Testis (tissue), 3 donors: ENCODE results near the gene RBBP6. TPM values are rescaled to one million over a fixed set of nuclear protein-coding genes. Genes with fewer than 3 reads are reported as not detected.

ENCODE experiments used
- DNase-seq: peaks from one replicate; pipeline ENCODE4 v3.0.0-alpha.2; 2019
- H3K27ac ChIP-seq, 2 donors: fragments of 200-600 bp; sonication (generic); one replicate each; pipeline ENCODE4 v1.5.1; 2019
- H3K27me3 ChIP-seq: fragments of 200-600 bp; sonication (generic); one replicate; pipeline ENCODE4 v1.5.1; 2019
- H3K36me3 ChIP-seq: fragments of 200-600 bp; sonication (generic); one replicate; pipeline ENCODE4 v1.5.1; 2017; ENCODE audit warnings: low read depth; ENCODE audit errors: missing control alignments
- H3K4me1 ChIP-seq: fragments of 200-600 bp; sonication (generic); one replicate; pipeline ENCODE4 v1.5.1; 2019
- H3K4me3 ChIP-seq, 2 donors: fragments of 200-600 bp; sonication (generic); one replicate each; pipeline ENCODE4 v1.5.1; 2017 to 2019
- H3K9me3 ChIP-seq: fragments of 200-600 bp; sonication (generic); one replicate; pipeline ENCODE4 v1.5.1; 2017
- CTCF ChIP-seq, 3 experiments: fragments of 450-650 bp in 2 of 3; fragments of 200-600 bp in 1 of 3; sonication (generic) in 1 of 3; IDR thresholded peaks; one replicate each; pipeline ENCODE4 v1.5.1; 2016 to 2019; ENCODE audit warnings: antibody characterized with exemption in 3 of 3, mild to moderate bottlenecking in 2 of 3, moderate library complexity in 1 of 3
- POLR2A ChIP-seq: fragments of 450-650 bp; IDR thresholded peaks from one replicate; pipeline ENCODE4 v1.6.1; 2017; ENCODE audit warnings: antibody characterized with exemption, mild to moderate bottlenecking, moderate library complexity
- WGBS, 2 donors: methylation state at CpG; one replicate each; pipeline ENCODE4 v1.1.5; 2018; 5-methylcytosine and 5-hydroxymethylcytosine counted together
- intact Hi-C: fragments of 100-400 bp; cut with DNase I; formaldehyde crosslinking; loops from one replicate; pipeline ENCODE4 v1.15.1; 2023; ENCODE audit warnings: low total_unique reads
- polyA plus RNA-seq: library from polyadenylated mRNA; stranded (reverse); fragments of 350-450 nt; fragmentation: Illumina TruSeq; extraction: RNeasy Lipid Tissue Mini Kit (QIAGEN cat#74804); gene quantifications from one replicate; pipeline ENCODE4 v1.2.3, GENCODE V29; 2014; ENCODE audit warnings: low read depth, low replicate concordance; ENCODE audit not compliant: insufficient read depth
- total RNA-seq, 2 donors: library from RNA; depleted of rRNA; stranded (reverse); fragments of >200 nt; gene quantifications; one replicate each; pipeline ENCODE4 v1.2.3, GENCODE V29; 2016

RBBP6 gene
- total and polyA plus RNA-seq, 3 donors from 2014 or later = 43.3 to 126 (median 112) TPM

- DNase-seq = no peak
- TF ChIP-seq POLR2A = no peak
- no peak for TF ChIP-seq CTCF (IDR thresholded peaks at IDR 0.05)
Observed at GRCh38 chr16:24553983-24554382, 14.6 kb downstream of the RBBP6 start.

GRCh38 chr16:24555346-24555872, 16.0 kb downstream of the RBBP6 start:
- H3K36me3 ChIP-seq = no peaks in the 10 kb centered on the region
- no peak overlapping the region for H3K27ac ChIP-seq
- H3K27me3 ChIP-seq = no peaks in the 10 kb centered on the region
- DNase-seq = no peak
- H3K4me3 ChIP-seq = no peak overlapping the region
- intact Hi-C loops = no loop called here
- TF ChIP-seq CTCF (IDR thresholded peaks at IDR 0.05) (no peak), POLR2A (no peak)
- H3K4me1 ChIP-seq = no peaks in the 10 kb centered on the region
- no peaks in the 10 kb centered on the region for H3K9me3 ChIP-seq
- WGBS, 2 donors = 92 to 94% methylated on average over 6 of the region's 6 CpGs

More at GRCh38 chr16:24553983-24554382, 14.6 kb downstream of the RBBP6 start:
- Histone ChIP-seq H3K4me3 (no peak overlapping the region), H3K9me3 (no peaks in the 10 kb centered on the region), H3K27ac (no peak overlapping the region), H3K36me3 (no peaks in the 10 kb centered on the region), H3K4me1 (no peaks in the 10 kb centered on the region), H3K27me3 (no peaks in the 10 kb centered on the region)
- intact Hi-C loops = no loop called here
- 62 to 84% methylated on average over 1 of the region's 1 CpG for WGBS, 2 donors

GRCh38 chr16:24562811-24563210, 23.4 kb downstream of the RBBP6 start:
- no peaks in the 10 kb centered on the region for H3K36me3 ChIP-seq
- no peak overlapping the region for H3K27ac ChIP-seq
- intact Hi-C loops = no loop called here
- no peaks in the 10 kb centered on the region for H3K9me3 ChIP-seq
- no peak overlapping the region for H3K4me3 ChIP-seq
- H3K27me3 ChIP-seq = no peaks in the 10 kb centered on the region
- no peaks in the 10 kb centered on the region for H3K4me1 ChIP-seq
- DNase-seq = no peak
- TF ChIP-seq CTCF (IDR thresholded peaks at IDR 0.05) = no peak
- TF ChIP-seq POLR2A = no peak

GRCh38 chr16:24568392-24568791, 29.0 kb downstream of the RBBP6 start:
- 80 to 82% methylated on average over 4 of the region's 4 CpGs for WGBS, 2 donors
- H3K27ac ChIP-seq = no peak overlapping the region
- TF ChIP-seq CTCF (IDR thresholded peaks at IDR 0.05) = no peak
- TF ChIP-seq POLR2A = no peak
- no peak overlapping the region for H3K4me3 ChIP-seq
- no peaks in the 10 kb centered on the region for H3K27me3 ChIP-seq
- intact Hi-C loops = no loop called here
- H3K4me1 ChIP-seq = no peaks in the 10 kb centered on the region
- DNase-seq = no peak
- no peaks in the 10 kb centered on the region for H3K9me3 ChIP-seq
- H3K36me3 ChIP-seq = no peaks in the 10 kb centered on the region

GRCh38 chr16:24571096-24571495, 31.7 kb downstream of the RBBP6 start:
- intact Hi-C loops = no loop called here
- H3K36me3 ChIP-seq = no peaks in the 10 kb centered on the region
- no peak overlapping the region for H3K4me3 ChIP-seq
- no peaks in the 10 kb centered on the region for H3K4me1 ChIP-seq
- H3K27ac ChIP-seq = no peak overlapping the region
- no peaks in the 10 kb centered on the region for H3K27me3 ChIP-seq
- no peak for DNase-seq
- TF ChIP-seq CTCF (IDR thresholded peaks at IDR 0.05) = no peak
- no peaks in the 10 kb centered on the region for H3K9me3 ChIP-seq
- WGBS, 2 donors = 84 to 88% methylated on average over 6 of the region's 6 CpGs
